CD14-positive monocyte (primary cell): Measurements from ENCODE around the gene LRRC28. TPM values are rescaled to one million over a fixed set of nuclear protein-coding genes. Genes with fewer than 3 reads are reported as not detected.

ENCODE experiments used
- DNase-seq, 3 donors: peaks; one replicate each; pipeline ENCODE4 v3.0.0-alpha.2; 2011 to 2022
- H2AFZ ChIP-seq: 2 replicates; pipeline ENCODE4 v1.6.0; 2012; ENCODE audit warnings: mild to moderate bottlenecking, low read depth, low read length, inconsistent platforms; ENCODE audit not compliant: insufficient read depth, poor library complexity, severe bottlenecking
- H3K27ac ChIP-seq, 2 donors: 1 replicate in 1 of 2; 2 replicates in 1 of 2; pipeline ENCODE4 v1.5.1; 2012 to 2013; ENCODE audit warnings: low read length in 2 of 2, control low read depth in 1 of 2, inconsistent platforms in 1 of 2, low read depth in 1 of 2, mild to moderate bottlenecking in 1 of 2
- H3K27me3 ChIP-seq, 2 donors: one replicate each; pipeline versions ENCODE4 v1.6.0 to v1.6.1; 2011 to 2013; ENCODE audit warnings: low read length in 2 of 2; ENCODE audit not compliant: control insufficient read depth in 2 of 2, insufficient read depth in 2 of 2
- H3K36me3 ChIP-seq, 2 donors: replicated peaks in 1 of 2; 1 replicate in 1 of 2; 2 replicates in 1 of 2; pipeline versions ENCODE4 v1.5.1 to v1.6.1; 2012 to 2013; ENCODE audit warnings: low read length in 2 of 2, control low read depth in 1 of 2, inconsistent platforms in 1 of 2, mild to moderate bottlenecking in 1 of 2; ENCODE audit not compliant: insufficient read depth in 2 of 2, control insufficient read depth in 1 of 2
- H3K4me1 ChIP-seq, 2 donors: 1 replicate in 1 of 2; 2 replicates in 1 of 2; pipeline versions ENCODE4 v1.5.1 to v1.6.1; 2012 to 2013; ENCODE audit warnings: low read length in 2 of 2, control low read depth in 1 of 2, inconsistent platforms in 1 of 2, mild to moderate bottlenecking in 1 of 2, moderate library complexity in 1 of 2; ENCODE audit not compliant: insufficient read depth in 2 of 2, control insufficient read depth in 1 of 2
- H3K4me2 ChIP-seq: replicated peaks from 2 replicates; pipeline ENCODE3; 2012; ENCODE audit warnings: low read length, moderate library complexity, mild to moderate bottlenecking; ENCODE audit not compliant: poor library complexity, severe bottlenecking; ENCODE audit errors: extremely low read depth
- H3K4me3 ChIP-seq, 3 experiments: fragments of 200-600 bp in 1 of 3; sonication (generic) in 1 of 3; replicated peaks in 1 of 3; 1 replicate in 2 of 3; 2 replicates in 1 of 3; pipeline ENCODE4 v1.5.1; 2011 to 2013; ENCODE audit warnings: low read length in 3 of 3, mild to moderate bottlenecking in 3 of 3, control low read depth in 2 of 3, low read depth in 2 of 3, inconsistent platforms in 1 of 3, moderate library complexity in 1 of 3
- H3K79me2 ChIP-seq: 2 replicates; pipeline ENCODE4 v1.6.0; 2012; ENCODE audit warnings: mild to moderate bottlenecking, control low read depth, inconsistent platforms, low read length, moderate library complexity; ENCODE audit not compliant: insufficient read depth
- H3K9ac ChIP-seq: 2 replicates; pipeline ENCODE4 v1.6.0; 2017; ENCODE audit warnings: low read length, mild to moderate bottlenecking; ENCODE audit not compliant: insufficient read depth, poor library complexity, severe bottlenecking
- H3K9me3 ChIP-seq, 2 donors: replicated peaks in 1 of 2; 1 replicate in 1 of 2; 2 replicates in 1 of 2; pipeline versions ENCODE4 v1.5.1 to v1.6.1; 2012 to 2013; ENCODE audit warnings: low read length in 2 of 2, control low read depth in 1 of 2; ENCODE audit not compliant: control insufficient read depth in 1 of 2, insufficient read depth in 1 of 2
- H4K20me1 ChIP-seq: 2 replicates; pipeline ENCODE4 v1.6.0; 2012; ENCODE audit warnings: mild to moderate bottlenecking, low read length, control low read depth, moderate library complexity; ENCODE audit not compliant: insufficient read depth
- H3K27ac Mint-ChIP-seq, 7 donors: one replicate each; pipeline ENCODE4 v1.8.0; 2020; ENCODE audit warnings: mild to moderate bottlenecking in 7 of 7, mixed read lengths in 7 of 7, moderate library complexity in 6 of 7, inconsistent platforms in 2 of 7
- H3K27me3 Mint-ChIP-seq, 3 donors: one replicate each; pipeline ENCODE4 v1.8.0; 2021 to 2022; ENCODE audit warnings: low read depth in 3 of 3, mild to moderate bottlenecking in 3 of 3, mixed read lengths in 3 of 3, moderate library complexity in 3 of 3, inconsistent platforms in 1 of 3
- H3K36me3 Mint-ChIP-seq, 2 donors: one replicate each; pipeline ENCODE4 v1.8.0; 2020; ENCODE audit warnings: mixed read lengths in 2 of 2, inconsistent platforms in 1 of 2, mild to moderate bottlenecking in 1 of 2
- H3K4me1 Mint-ChIP-seq: one replicate; pipeline ENCODE4 v1.8.0; 2020; ENCODE audit warnings: mild to moderate bottlenecking, mixed read lengths
- H3K4me3 Mint-ChIP-seq, 2 donors: one replicate each; pipeline ENCODE4 v1.8.0; 2020; ENCODE audit warnings: mild to moderate bottlenecking in 2 of 2, mixed read lengths in 2 of 2, moderate library complexity in 1 of 2
- H3K9me3 Mint-ChIP-seq, 7 donors: one replicate each; pipeline ENCODE4 v1.8.0; 2020 to 2022; ENCODE audit warnings: mixed read lengths in 7 of 7, mild to moderate bottlenecking in 6 of 7, moderate library complexity in 6 of 7, inconsistent platforms in 2 of 7
- CTCF ChIP-seq: fragments of 200-600 bp; IDR thresholded peaks from one replicate; pipeline ENCODE4 v1.8.0; 2022; ENCODE audit warnings: antibody characterized with exemption, mild to moderate bottlenecking
- WGBS: methylation state at CpG from one replicate; pipeline ENCODE4 v1.1.5; 2013; ENCODE audit warnings: missing lambda C conversion rate; ENCODE audit not compliant: insufficient coverage; 5-methylcytosine and 5-hydroxymethylcytosine counted together
- intact Hi-C, 2 donors: fragments of 100-400 bp; cut with micrococcal nuclease; formaldehyde crosslinking; loops; one replicate each; pipeline versions ENCODE4 v1.15.0 to v1.15.1; 2023
- polyA plus RNA-seq, 3 donors: library from polyadenylated mRNA; depleted of rRNA in 1 of 3; unstranded in 2 of 3; stranded (reverse) in 1 of 3; fragments of 300-500 nt in 2 of 3; fragments of >200 nt in 1 of 3; fragmentation: Illumina TruSeq in 2 of 3; gene quantifications; 1 replicate in 2 of 3; 2 replicates in 1 of 3; pipeline ENCODE4 v1.2.3, GENCODE V29; 2012 to 2021

The LRRC28 gene
- polyA plus RNA-seq, 3 donors: 18.6 to 25.3 (median 19.8) TPM

GRCh38 chr15:99264125-99264524 lies 12.8 kb downstream of the LRRC28 start:
- Histone ChIP-seq H3K4me1 (no peaks in the 10 kb centered on the region), H3K4me2 (no peak overlapping the region), H3K9ac (no peak overlapping the region), H4K20me1 (no peaks in the 10 kb centered on the region), H3K27ac (no peak overlapping the region), H3K36me3 (no peaks in the 10 kb centered on the region), H2AFZ (no peak overlapping the region), H3K79me2 (no peaks in the 10 kb centered on the region), H3K4me3 (no peak overlapping the region), H3K9me3 (no peaks in the 10 kb centered on the region), H3K27me3 (no peaks in the 10 kb centered on the region)
- H3K4me1 Mint-ChIP-seq: peaks cover 7% of the 10 kb centered on the region
- no CpG with 5 or more reads among the region's 5 CpGs for WGBS
- peaks cover 0 to 4% of the 10 kb centered on the region in 2 donors for H3K36me3 Mint-ChIP-seq
- H3K27ac Mint-ChIP-seq: no peak overlapping the region
- no peak for TF ChIP-seq CTCF
- DNase-seq: no peak
- peaks cover 0 to 1% (median 0%) of the 10 kb centered on the region in 3 donors for H3K27me3 Mint-ChIP-seq
- H3K9me3 Mint-ChIP-seq: no peaks in the 10 kb centered on the region
- intact Hi-C loops: no loop called here
- no peak overlapping the region for H3K4me3 Mint-ChIP-seq

GRCh38 chr15:99265541-99266070 lies 14.3 kb downstream of the LRRC28 start:
- H3K79me2 ChIP-seq: no peaks in the 10 kb centered on the region
- DNase-seq: no peak
- no peaks in the 10 kb centered on the region for H4K20me1 ChIP-seq
- no peak overlapping the region for H3K4me3 ChIP-seq
- H2AFZ ChIP-seq: no peak overlapping the region
- H3K9ac ChIP-seq: no peak overlapping the region
- TF ChIP-seq CTCF: no peak
- no peak overlapping the region for H3K4me2 ChIP-seq
- H3K4me1 ChIP-seq: no peaks in the 10 kb centered on the region
- Mint-ChIP-seq H3K4me3 (no peak overlapping the region), H3K27me3 (peaks cover 0 to 1% (median 0%) of the 10 kb centered on the region in 3 donors), H3K27ac (no peak overlapping the region), H3K9me3 (no peaks in the 10 kb centered on the region), H3K4me1 (peaks cover 7% of the 10 kb centered on the region), H3K36me3 (peaks cover 0 to 4% of the 10 kb centered on the region in 2 donors)
- H3K27ac ChIP-seq: no peak overlapping the region
- intact Hi-C loops: no loop called here
- no peaks in the 10 kb centered on the region for H3K9me3 ChIP-seq
- H3K36me3 ChIP-seq: no peaks in the 10 kb centered on the region
- WGBS: no CpG with 5 or more reads among the region's 3 CpGs
- H3K27me3 ChIP-seq: no peaks in the 10 kb centered on the region
